ENCODE data around the gene OR52H1. TPM values are rescaled to one million over a fixed set of nuclear protein-coding genes. Genes with fewer than 3 reads are reported as not detected.

The OR52H1 gene
- total and polyA plus RNA-seq, 9 of the 15 experiments (the other 6 are each of a cell fraction or from before 2014, with no cell fraction given) = 0.15 TPM; not detected in 8

DNA sequence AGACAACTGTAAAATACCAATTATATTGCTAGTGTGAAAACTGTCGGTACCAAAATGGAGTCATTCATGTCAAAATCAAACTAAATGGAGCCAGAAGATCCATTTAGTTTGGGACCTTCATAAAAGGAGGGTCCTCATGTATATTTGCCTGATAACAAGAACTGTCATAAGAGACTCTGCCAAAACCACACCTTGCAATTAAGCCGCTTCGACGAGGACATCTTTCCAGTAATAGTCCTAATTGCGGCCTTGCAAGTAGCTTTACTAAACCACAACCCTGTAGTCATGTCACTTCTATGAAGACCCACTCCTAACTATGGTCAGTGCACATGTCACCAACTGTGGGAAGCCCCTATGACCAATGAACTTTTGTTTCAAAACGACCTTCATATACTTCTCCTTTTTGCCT lies 47.9 kb downstream of the OR52H1 start (continued):
- TF ChIP-seq, protein P1, sequence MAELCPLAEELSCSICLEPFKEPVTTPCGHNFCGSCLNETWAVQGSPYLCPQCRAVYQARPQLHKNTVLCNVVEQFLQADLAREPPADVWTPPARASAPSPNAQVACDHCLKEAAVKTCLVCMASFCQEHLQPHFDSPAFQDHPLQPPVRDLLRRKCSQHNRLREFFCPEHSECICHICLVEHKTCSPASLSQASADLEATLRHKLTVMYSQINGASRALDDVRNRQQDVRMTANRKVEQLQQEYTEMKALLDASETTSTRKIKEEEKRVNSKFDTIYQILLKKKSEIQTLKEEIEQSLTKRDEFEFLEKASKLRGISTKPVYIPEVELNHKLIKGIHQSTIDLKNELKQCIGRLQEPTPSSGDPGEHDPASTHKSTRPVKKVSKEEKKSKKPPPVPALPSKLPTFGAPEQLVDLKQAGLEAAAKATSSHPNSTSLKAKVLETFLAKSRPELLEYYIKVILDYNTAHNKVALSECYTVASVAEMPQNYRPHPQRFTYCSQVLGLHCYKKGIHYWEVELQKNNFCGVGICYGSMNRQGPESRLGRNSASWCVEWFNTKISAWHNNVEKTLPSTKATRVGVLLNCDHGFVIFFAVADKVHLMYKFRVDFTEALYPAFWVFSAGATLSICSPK (IDR thresholded peaks at IDR 0.05; ENCODE audit: borderline replicate concordance) = no peak
- TF ChIP-seq EHMT2 (IDR thresholded peaks at IDR 0.05) (no peak), CBFB (CRISPR knock-in tag; IDR thresholded peaks at IDR 0.05) (no peak), ZNF583 (CRISPR knock-in tag; IDR thresholded peaks at IDR 0.05) (no peak), XRCC4 (IDR thresholded peaks at IDR 0.05; ENCODE audit: extremely low read depth, insufficient read depth, insufficient read length) (no peak), ZNF444 (CRISPR knock-in tag; IDR thresholded peaks at IDR 0.05) (no peak), ZNF740 (CRISPR knock-in tag; IDR thresholded peaks at IDR 0.05) (no peak), ZNF740 (tag; IDR thresholded peaks at IDR 0.05) (peak in 1 of 2 experiments; percentile 70; a peak in 1 of 4 replicates), POU5F1 (IDR thresholded peaks at IDR 0.05; ENCODE audit: borderline replicate concordance, low read depth, low read length, partially characterized antibody) (no peak), ZBED1 (IDR thresholded peaks at IDR 0.05) (no peak), GTF2A2 (tag; IDR thresholded peaks at IDR 0.05) (0 out of 2 replicates have a peak, but pooled peaks have one; percentile 25), PBX2 (CRISPR knock-in tag; IDR thresholded peaks at IDR 0.05; ENCODE audit: low read depth) (no peak), PBX2 (tag; conservative IDR thresholded peaks at IDR 0.05; ENCODE audit: low read depth) (0 out of 2 replicates have a peak, but pooled peaks have one; percentile 17), RBM14 (IDR thresholded peaks at IDR 0.05; ENCODE audit: borderline replicate concordance, insufficient read depth, low read depth, low read length) (no peak), DMBX1 (CRISPR knock-in tag; IDR thresholded peaks at IDR 0.05; ENCODE audit: borderline replicate concordance) (peak; percentile 72; the same call in 1 of the 2 replicates), JUN (IDR thresholded peaks at IDR 0.05; ENCODE audit: borderline replicate concordance, low read depth, low read length) (no peak), JUN (CRISPR knock-in tag; IDR thresholded peaks at IDR 0.05; ENCODE audit: borderline replicate concordance) (no peak), FIP1L1 (IDR thresholded peaks at IDR 0.05; ENCODE audit: low read depth, low read length, poor library complexity, severe bottlenecking) (no peak), ZNF639 (CRISPR knock-in tag; conservative IDR thresholded peaks at IDR 0.05 in 1 of 2, IDR thresholded peaks at IDR 0.05 in 1 of 2) (0 out of 4 replicates have a peak, but pooled peaks of 1 of the 2 experiments have one; percentile 13)
- TF ChIP-seq, protein P2, sequence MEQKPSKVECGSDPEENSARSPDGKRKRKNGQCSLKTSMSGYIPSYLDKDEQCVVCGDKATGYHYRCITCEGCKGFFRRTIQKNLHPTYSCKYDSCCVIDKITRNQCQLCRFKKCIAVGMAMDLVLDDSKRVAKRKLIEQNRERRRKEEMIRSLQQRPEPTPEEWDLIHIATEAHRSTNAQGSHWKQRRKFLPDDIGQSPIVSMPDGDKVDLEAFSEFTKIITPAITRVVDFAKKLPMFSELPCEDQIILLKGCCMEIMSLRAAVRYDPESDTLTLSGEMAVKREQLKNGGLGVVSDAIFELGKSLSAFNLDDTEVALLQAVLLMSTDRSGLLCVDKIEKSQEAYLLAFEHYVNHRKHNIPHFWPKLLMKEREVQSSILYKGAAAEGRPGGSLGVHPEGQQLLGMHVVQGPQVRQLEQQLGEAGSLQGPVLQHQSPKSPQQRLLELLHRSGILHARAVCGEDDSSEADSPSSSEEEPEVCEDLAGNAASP (IDR thresholded peaks at IDR 0.05) = no peak
